Measurements from ENCODE around the gene PPEF2. TPM values are rescaled to one million over a fixed set of nuclear protein-coding genes. Genes with fewer than 3 reads are reported as not detected.
"Not testable (repeated sequence)": the region's sequence is repeated elsewhere in the genome, so short reads cannot be mapped to it uniquely, and the experiment has no call there.

PPEF2 gene
- total RNA-seq, 1 donor from 2014 or later = not detected

GRCh38 chr4:75920327-75920726 lies 18.1 kb upstream of the PPEF2 start:
- Histone ChIP-seq H3K4me3 (ENCODE audit: low read depth, low read length) (no peak overlapping the region), H3K36me3 (ENCODE audit: control insufficient read depth, insufficient read depth, low read length) (no peaks in the 10 kb centered on the region), H3K27me3 (ENCODE audit: control insufficient read depth, insufficient read depth, low read length) (no peaks in the 10 kb centered on the region)
- no peak for DNase-seq (ENCODE audit: low read depth)
- TF ChIP-seq CTCF (IDR thresholded peaks at IDR 0.05; ENCODE audit: insufficient read depth, low read length, poor library complexity, severe bottlenecking) = no peak

- DNase-seq (ENCODE audit: low read depth) = no peak
- no peak overlapping the region for H3K4me3 ChIP-seq (ENCODE audit: low read depth, low read length)
- H3K36me3 ChIP-seq (ENCODE audit: control insufficient read depth, insufficient read depth, low read length) = no peaks in the 10 kb centered on the region
- no peak for TF ChIP-seq CTCF (IDR thresholded peaks at IDR 0.05; ENCODE audit: insufficient read depth, low read length, poor library complexity, severe bottlenecking)
- no peaks in the 10 kb centered on the region for H3K27me3 ChIP-seq (ENCODE audit: control insufficient read depth, insufficient read depth, low read length)
These were observed 17.7 kb upstream of the PPEF2 start for GRCh38 chr4:75919920-75920319.

- no peaks in the 10 kb centered on the region for H3K36me3 ChIP-seq (ENCODE audit: control insufficient read depth, insufficient read depth, low read length)
- peak; percentile 96 for TF ChIP-seq CTCF (IDR thresholded peaks at IDR 0.05; ENCODE audit: insufficient read depth, low read length, poor library complexity, severe bottlenecking)
- H3K4me3 ChIP-seq (ENCODE audit: low read depth, low read length) = no peak overlapping the region
- no peaks in the 10 kb centered on the region for H3K27me3 ChIP-seq (ENCODE audit: control insufficient read depth, insufficient read depth, low read length)
- DNase-seq (ENCODE audit: low read depth) = peak; percentile 61
These were observed 13.9 kb upstream of the PPEF2 start for GRCh38 chr4:75916091-75916661.

GRCh38 chr4:75912968-75913367 lies 10.7 kb upstream of the PPEF2 start:
- no peak overlapping the region for H3K4me3 ChIP-seq (ENCODE audit: low read depth, low read length)
- no peaks in the 10 kb centered on the region for H3K27me3 ChIP-seq (ENCODE audit: control insufficient read depth, insufficient read depth, low read length)
- DNase-seq (ENCODE audit: low read depth) = no peak
- no peaks in the 10 kb centered on the region for H3K36me3 ChIP-seq (ENCODE audit: control insufficient read depth, insufficient read depth, low read length)
- no peak for TF ChIP-seq CTCF (IDR thresholded peaks at IDR 0.05; ENCODE audit: insufficient read depth, low read length, poor library complexity, severe bottlenecking)

GRCh38 chr4:75910831-75911230 lies 8.6 kb upstream of the PPEF2 start:
- not testable (repeated sequence) for DNase-seq (ENCODE audit: low read depth); H3K36me3 ChIP-seq (ENCODE audit: control insufficient read depth, insufficient read depth, low read length); H3K27me3 ChIP-seq (ENCODE audit: control insufficient read depth, insufficient read depth, low read length); H3K4me3 ChIP-seq (ENCODE audit: low read depth, low read length)

GRCh38 chr4:75909405-75909804 lies 7.2 kb upstream of the PPEF2 start:
- no peak for DNase-seq (ENCODE audit: low read depth)
- no peak for TF ChIP-seq CTCF (IDR thresholded peaks at IDR 0.05; ENCODE audit: insufficient read depth, low read length, poor library complexity, severe bottlenecking)
- no peaks in the 10 kb centered on the region for H3K36me3 ChIP-seq (ENCODE audit: control insufficient read depth, insufficient read depth, low read length)
- no peaks in the 10 kb centered on the region for H3K27me3 ChIP-seq (ENCODE audit: control insufficient read depth, insufficient read depth, low read length)
- H3K4me3 ChIP-seq (ENCODE audit: low read depth, low read length) = no peak overlapping the region
